NCI-H187 treated with DMSO at 0.1 percent for 48 hours (cell line): ENCODE measurements around the gene HDGFL2.
"Not testable (repeated sequence)": the region's sequence is repeated elsewhere in the genome, so short reads cannot be mapped to it uniquely, and the experiment has no call there.

Experiments used
- DNase-seq: peaks from one replicate; lab custom pipeline; 2025; lab: John Stamatoyannopoulos, UW

Gene HDGFL2

GRCh38 chr19:4516199-4516938 is 44.3 kb downstream of the HDGFL2 start:
- DNase-seq, result no peak

DNA sequence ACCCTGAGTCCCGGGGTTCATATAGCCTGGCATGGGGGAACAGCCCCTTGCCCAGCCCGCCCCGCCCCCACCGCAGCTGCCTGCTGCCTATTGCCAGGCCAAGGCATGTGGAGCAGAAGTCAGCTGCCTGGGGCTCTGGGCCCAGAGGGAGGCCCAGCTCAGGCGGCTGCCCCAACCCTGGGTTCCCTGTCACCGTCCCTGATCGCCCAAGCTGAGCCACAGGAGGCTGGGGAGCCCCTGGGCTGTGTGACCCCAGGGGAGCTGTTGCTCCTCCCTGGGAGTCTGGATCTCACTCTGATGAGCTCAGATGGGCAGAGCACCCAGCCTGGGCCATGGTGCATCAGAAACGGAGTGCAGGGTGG is 44.8 kb downstream of the HDGFL2 start:
- DNase-seq, result no peak

- DNase-seq, result no peak
Observed at GRCh38 chr19:4517451-4518057, 45.5 kb downstream of the HDGFL2 start.

DNA sequence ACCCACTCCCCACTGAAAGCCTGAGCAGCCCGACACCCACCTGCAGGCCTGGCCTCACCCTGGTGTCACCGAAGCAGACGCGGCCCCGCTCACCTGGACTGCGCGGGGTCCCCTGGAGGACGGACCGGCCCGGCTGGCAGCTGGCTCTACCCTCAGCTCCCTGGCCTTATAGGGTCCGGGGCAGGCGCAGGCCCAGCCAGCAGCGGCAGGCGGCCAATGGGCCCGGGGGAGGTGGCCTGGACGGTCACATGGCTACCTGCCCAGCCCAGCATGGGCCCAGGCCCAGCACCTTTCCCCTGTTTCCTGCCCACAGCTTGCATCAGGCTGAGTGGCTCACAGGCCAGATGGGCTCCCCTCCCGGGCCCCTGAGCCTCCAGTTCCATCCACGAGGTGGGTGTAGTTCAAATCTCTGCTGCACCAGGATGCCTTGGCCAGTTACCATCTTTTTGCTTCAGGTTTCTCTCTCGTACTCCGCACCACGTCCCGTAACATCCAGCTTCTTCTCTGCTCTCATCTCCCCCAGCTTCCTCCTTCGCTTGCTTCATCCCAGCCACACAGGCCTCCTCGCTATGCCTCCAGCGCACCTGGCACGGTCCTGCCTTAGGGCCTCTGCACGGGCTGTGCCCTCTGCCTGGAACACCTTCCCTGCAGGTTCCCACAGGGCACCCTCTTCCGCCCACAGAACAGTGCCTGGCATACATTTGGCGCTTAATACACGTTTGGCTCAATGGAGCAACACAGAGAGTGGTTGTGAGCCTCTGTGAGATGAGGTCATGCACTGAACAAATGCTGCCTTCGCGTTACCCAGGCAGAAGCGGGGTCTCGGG is 46.5 kb downstream of the HDGFL2 start, which contains the start of gene PLIN4:
Gene PLIN4 (minus strand): TSS at position 142 of the 827 bp plus-strand sequence. CDS start 214 bp downstream, outside the sequence.
- DNase-seq, result no peak

- no peak for DNase-seq
Observed at GRCh38 chr19:4519172-4519496, 47.0 kb downstream of the HDGFL2 start.

- no peak for DNase-seq
Observed at GRCh38 chr19:4519521-4520277, 47.6 kb downstream of the HDGFL2 start.

GRCh38 chr19:4521170-4521887 is 49.2 kb downstream of the HDGFL2 start:
- no peak for DNase-seq

- no peak for DNase-seq
Observed at GRCh38 chr19:4521888-4522242, 49.8 kb downstream of the HDGFL2 start.

GRCh38 chr19:4522291-4523002 is 50.4 kb downstream of the HDGFL2 start:
- DNase-seq, result no peak

DNA sequence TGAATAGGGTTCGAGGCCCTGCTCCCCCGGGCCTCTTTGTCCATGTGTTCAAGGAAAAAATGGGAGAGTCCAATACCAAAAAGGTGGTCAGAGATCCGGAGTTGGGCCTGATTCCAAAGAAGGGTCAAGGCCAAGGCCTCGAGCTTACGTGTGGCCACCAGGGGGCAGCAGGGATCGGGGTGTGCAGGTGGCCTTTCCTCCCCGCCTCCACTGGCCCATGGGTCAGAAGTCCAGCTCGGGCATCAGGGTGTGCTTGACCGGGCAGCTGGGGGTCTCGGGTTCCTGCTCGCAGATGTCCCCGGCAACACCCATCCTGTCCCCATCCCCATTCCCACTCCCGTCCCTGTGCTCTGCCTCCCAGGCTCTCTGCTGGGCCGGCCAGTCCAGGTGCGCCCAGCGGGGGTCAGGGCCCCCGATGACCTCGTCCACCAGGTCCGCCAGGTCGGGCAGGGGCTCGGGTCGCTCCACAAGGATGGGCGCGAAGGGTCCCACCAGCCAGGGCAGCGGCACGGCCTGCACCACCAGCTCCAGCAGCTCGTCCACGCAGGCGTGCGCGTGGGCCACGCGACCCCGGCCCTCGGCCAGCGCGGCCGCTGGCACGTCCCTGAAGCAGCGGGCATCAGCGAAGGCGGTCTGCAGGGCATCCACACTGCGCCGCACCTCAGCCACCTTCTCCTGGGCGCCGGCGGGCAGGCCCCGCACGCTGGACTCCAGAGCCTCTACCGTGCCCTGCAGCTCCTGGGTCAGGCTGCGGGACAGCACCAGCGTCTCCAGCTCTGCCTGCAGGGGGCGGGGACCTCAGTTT is 51.4 kb downstream of the HDGFL2 start:
- no peak for DNase-seq

DNA sequence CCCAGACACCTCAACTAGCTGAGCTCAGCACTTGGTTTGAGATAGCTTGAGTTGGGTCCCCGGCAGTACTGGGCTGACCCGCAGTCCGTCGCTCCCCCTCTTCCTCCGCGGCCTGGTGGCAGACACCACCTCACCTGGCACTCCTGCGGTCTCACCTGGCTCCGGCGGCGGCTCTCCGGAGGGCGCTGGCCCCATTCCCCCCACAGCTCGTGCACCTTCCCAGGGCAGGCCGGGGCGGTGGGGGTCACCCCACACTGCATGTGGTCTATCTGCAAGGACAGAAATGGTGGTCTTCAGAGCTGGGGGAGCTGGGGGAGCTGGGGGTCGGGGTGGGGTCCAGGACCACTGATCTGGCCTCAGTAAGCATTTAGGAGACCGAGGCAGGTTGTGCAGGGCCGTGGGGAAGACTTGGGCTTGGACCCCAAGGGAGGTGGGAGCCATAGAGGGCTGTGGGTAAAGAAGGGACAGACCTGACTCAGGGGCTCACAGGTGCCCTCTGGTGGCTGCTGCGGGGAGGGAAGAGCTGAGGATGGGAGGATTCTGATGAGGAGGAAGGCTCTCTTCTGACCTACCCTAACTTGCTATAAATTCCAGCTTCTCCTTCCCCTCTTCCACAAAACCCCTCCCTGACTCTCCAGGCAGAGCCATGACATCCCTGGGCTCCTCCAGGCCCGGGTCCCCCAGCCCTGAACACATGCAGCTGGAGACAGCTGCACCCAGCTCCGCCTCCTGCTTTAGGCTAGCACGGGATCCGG is 52.9 kb downstream of the HDGFL2 start:
- no peak for DNase-seq

DNA sequence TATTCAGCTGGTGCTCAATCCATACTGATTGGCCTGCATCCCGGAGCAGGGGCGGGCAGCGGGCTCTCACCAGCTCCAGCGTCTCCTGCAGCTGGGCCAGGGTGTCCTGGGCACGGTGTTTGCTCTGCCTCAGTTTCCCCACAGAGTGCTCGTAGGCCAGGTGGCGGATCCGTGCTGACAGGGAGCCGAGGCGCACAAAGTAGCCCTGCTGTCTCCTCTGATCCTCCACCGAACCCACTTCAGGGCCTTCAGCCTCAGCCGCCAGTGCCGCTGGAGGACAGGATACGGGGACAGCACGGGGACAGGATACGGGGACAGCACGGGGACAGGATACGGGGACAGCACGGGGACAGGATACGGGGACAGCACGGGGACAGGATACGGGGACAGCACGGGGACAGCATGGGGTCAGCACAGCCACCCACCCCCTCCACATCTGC is 53.5 kb downstream of the HDGFL2 start:
- no peak for DNase-seq

GRCh38 chr19:4527377-4527776 is 55.3 kb downstream of the HDGFL2 start:
- DNase-seq, result not testable (repeated sequence)

DNA sequence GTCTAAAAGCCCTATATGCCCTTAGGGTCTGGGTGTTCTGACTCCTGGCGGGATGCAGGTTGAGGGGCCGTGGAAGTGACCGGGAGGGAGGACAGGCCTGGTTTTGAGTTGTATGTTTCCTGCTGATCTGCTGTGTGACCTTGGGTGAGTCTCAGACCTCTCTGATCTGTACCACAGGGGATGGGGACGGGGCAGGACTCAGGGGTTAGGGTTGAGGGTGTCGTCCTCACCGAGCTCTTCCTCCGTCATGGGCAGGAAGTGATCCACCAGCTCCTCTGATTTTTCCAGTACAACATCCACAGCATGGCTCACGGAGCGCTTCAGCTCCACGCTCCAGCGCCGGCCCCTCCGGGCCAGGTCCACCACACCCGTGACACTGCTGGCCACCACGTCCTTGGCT is 56.7 kb downstream of the HDGFL2 start:
- DNase-seq, result no peak

DNA sequence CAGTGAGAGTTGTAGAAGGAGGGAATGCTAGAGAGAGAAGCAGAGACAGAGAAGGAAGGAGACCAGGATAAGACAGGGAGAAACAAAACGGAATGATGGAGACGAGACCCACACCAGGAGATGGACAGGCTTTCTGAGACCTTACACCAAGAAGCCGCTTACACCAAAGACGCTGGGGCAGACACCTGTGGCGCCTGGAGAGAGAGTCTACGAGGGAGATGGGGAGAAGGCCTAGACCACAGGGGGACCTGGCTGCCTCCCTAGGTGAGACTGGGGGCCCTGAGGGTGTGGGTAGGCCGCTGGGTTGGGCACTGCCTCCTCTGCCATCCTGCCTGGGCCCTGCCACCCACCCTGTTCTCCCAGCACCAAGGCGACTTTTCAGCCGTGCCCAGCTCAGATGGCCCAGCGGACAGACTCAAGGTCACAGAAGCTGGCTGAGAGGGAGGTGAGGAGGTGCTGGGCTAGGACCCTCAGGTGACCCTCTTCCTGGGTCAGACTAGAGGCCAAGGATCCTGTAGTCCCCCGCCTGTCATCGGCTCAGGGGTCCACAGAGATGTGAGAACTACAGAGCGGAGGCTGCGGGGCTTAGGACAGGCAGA is 57.9 kb downstream of the HDGFL2 start:
- DNase-seq, result no peak

DNA sequence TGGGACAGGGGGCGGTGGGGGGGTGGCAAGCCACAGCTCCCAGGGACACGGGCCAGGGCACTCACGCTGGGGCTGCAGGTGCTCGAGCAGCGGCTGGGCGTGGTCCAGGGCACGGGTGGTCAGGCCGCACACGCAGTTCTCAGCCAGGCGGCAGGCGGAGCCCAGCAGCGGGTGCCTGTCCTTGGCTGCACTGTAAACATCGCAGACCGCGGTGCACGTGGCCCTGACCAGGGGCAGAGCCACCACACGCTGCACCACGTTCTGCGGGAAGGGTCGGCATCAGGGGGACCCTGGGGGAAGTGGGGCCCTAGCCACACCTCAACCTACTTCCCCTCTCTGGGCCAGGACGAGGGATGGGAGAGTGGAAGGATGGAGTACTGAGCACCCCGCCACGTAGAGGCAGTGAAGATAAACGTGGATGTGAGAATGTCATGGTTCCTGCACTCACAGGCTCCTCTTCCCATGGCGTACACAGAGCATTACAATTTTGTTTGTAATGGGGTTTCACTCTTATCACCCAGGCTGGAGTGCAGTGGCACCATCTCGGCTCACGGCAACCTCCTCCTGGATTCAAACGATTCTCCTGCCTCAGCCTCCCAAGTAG is 59.6 kb downstream of the HDGFL2 start:
- DNase-seq, result no peak

GRCh38 chr19:4533334-4533733 is 61.2 kb downstream of the HDGFL2 start:
- no peak for DNase-seq

- no peak for DNase-seq
Observed at GRCh38 chr19:4533835-4534424, 61.8 kb downstream of the HDGFL2 start.
